Stomach (tissue), 9 donors: ENCODE measurements around the gene TMEM33. TPM values are rescaled to one million over a fixed set of nuclear protein-coding genes. Genes with fewer than 3 reads are reported as not detected.
"Not testable (repeated sequence)": the region's sequence is repeated elsewhere in the genome, so short reads cannot be mapped to it uniquely, and the experiment has no call there.

Source experiments
- DNase-seq, 2 donors: peaks; one replicate each; pipeline versions ENCODE4 v3.0.0 to v3.0.0-alpha.2; 2013 to 2019
- H3K27ac ChIP-seq, 5 donors: fragments of 200-600 bp in 4 of 5; sonication (generic) in 4 of 5; one replicate each; pipeline ENCODE4 v1.5.1; 2013 to 2019; ENCODE audit warnings: mild to moderate bottlenecking in 1 of 5, moderate library complexity in 1 of 5
- H3K27me3 ChIP-seq, 3 donors: fragments of 200-600 bp; sonication (generic); one replicate each; pipeline ENCODE4 v1.5.1; 2017 to 2019; ENCODE audit warnings: mixed run types in 1 of 3
- H3K36me3 ChIP-seq, 4 donors: fragments of 200-600 bp; sonication (generic); 1 replicate in 3 of 4; 2 replicates in 1 of 4; pipeline ENCODE4 v1.5.1; 2016 to 2019
- H3K4me1 ChIP-seq, 4 donors: fragments of 200-600 bp; sonication (generic); one replicate each; pipeline ENCODE4 v1.5.1; 2016 to 2019
- H3K4me3 ChIP-seq, 4 donors: fragments of 200-600 bp; sonication (generic) in 3 of 4; one replicate each; pipeline ENCODE4 v1.5.1; 2016 to 2019; ENCODE audit warnings: mild to moderate bottlenecking in 1 of 4
- H3K9me3 ChIP-seq, 4 donors: fragments of 200-600 bp; sonication (generic); one replicate each; pipeline ENCODE4 v1.5.1; 2016 to 2019
- CTCF ChIP-seq, 7 experiments: fragments of 450-650 bp in 4 of 7; fragments of 200-600 bp in 3 of 7; sonication (generic) in 3 of 7; IDR thresholded peaks; one replicate each; pipeline ENCODE4 v1.5.1; 2016 to 2019; ENCODE audit warnings: antibody characterized with exemption in 7 of 7, control low read depth in 2 of 7, mild to moderate bottlenecking in 1 of 7
- EP300 ChIP-seq: sonication (generic); formaldehyde crosslinking; IDR thresholded peaks from one replicate; pipeline ENCODE4 v1.6.1; 2017; ENCODE audit warnings: antibody characterized with exemption
- POLR2A ChIP-seq, 4 donors: fragments of 450-650 bp; IDR thresholded peaks; one replicate each; pipeline ENCODE4 v1.6.1; 2016; ENCODE audit warnings: antibody characterized with exemption in 4 of 4, control low read depth in 2 of 4, mild to moderate bottlenecking in 1 of 4, moderate library complexity in 1 of 4
- POLR2AphosphoS5 ChIP-seq, 3 donors: sonication (generic); formaldehyde crosslinking; IDR thresholded peaks; one replicate each; pipeline ENCODE4 v1.6.1; 2016; ENCODE audit warnings: antibody characterized with exemption in 3 of 3
- WGBS, 5 donors: extraction: QIAGEN DNeasy Blood & Tissue Kit in 3 of 5; methylation state at CpG; one replicate each; pipeline versions ENCODE4 v1.1.5 to v1.1.7; 2013 to 2018; 5-methylcytosine and 5-hydroxymethylcytosine counted together
- intact Hi-C: fragments of 100-400 bp; cut with DNase I; formaldehyde crosslinking; loops from one replicate; pipeline ENCODE4 v1.15.1; 2023; ENCODE audit warnings: low total_unique reads
- polyA plus RNA-seq, 3 donors: library from polyadenylated mRNA; stranded (reverse); fragments of 200-250 nt; gene quantifications; one replicate each; pipeline ENCODE4 v1.2.3, GENCODE V29; 2013
- total RNA-seq, 5 donors: library from RNA; depleted of rRNA; stranded (reverse); fragments of >200 nt; gene quantifications; one replicate each; pipeline versions ENCODE4 v1.1.0 to v1.2.3, GENCODE V29; 2014 to 2016
- donor health status: healthy with polysubstance abuse.
- donor health status: Bipolar disorder and iron deficiency.
- donor health status: healthy.

TMEM33 gene
- total and polyA plus RNA-seq, 8 donors = 2.4 to 130 (median 30.4) TPM

- Histone ChIP-seq H3K27ac (no peak overlapping the region), H3K4me1 (no peaks in the 10 kb centered on the region), H3K36me3 (no peaks in the 10 kb centered on the region), H3K27me3 (peaks cover 0 to 5% (median 0%) of the 10 kb centered on the region in 3 donors), H3K9me3 (peaks cover 0 to 20% (median 5%) of the 10 kb centered on the region in 4 donors), H3K4me3 (no peak overlapping the region)
- DNase-seq = no peak
- no peak for TF ChIP-seq CTCF (IDR thresholded peaks at IDR 0.05)
- TF ChIP-seq POLR2AphosphoS5 (IDR thresholded peaks at IDR 0.05) = no peak
- TF ChIP-seq POLR2A (IDR thresholded peaks at IDR 0.05) = no peak
- no peak for TF ChIP-seq EP300
- 61 to 75% (median 67%) methylated on average over 2 of the region's 2 CpGs for WGBS, 5 donors
- intact Hi-C loops = no loop called here
Measured at GRCh38 chr4:41918278-41918677, 17.0 kb upstream of the TMEM33 start.

GRCh38 chr4:41920416-41920815 is 14.8 kb upstream of the TMEM33 start:
- H3K27ac ChIP-seq, H3K4me3 ChIP-seq, H3K4me1 ChIP-seq, intact Hi-C loops, H3K36me3 ChIP-seq, DNase-seq: not testable (repeated sequence)
- H3K9me3 ChIP-seq = peaks cover 0 to 20% (median 5%) of the 10 kb centered on the region in 4 donors
- WGBS, 5 donors = 93 to 100% (median 97%) methylated on average over 2 of the region's 2 CpGs
- H3K27me3 ChIP-seq = peaks cover 0 to 13% (median 0%) of the 10 kb centered on the region in 3 donors

GRCh38 chr4:41921476-41921875 is 13.8 kb upstream of the TMEM33 start:
- no peak for DNase-seq
- H3K4me1 ChIP-seq = no peaks in the 10 kb centered on the region
- peaks cover 0 to 8% (median 0%) of the 10 kb centered on the region in 3 donors for H3K27me3 ChIP-seq
- H3K4me3 ChIP-seq = no peak overlapping the region
- TF ChIP-seq POLR2A (IDR thresholded peaks at IDR 0.05) = no peak
- TF ChIP-seq POLR2AphosphoS5 (IDR thresholded peaks at IDR 0.05) = no peak
- TF ChIP-seq CTCF (IDR thresholded peaks at IDR 0.05) = no peak
- TF ChIP-seq EP300 = no peak
- peaks cover 0 to 20% (median 5%) of the 10 kb centered on the region in 4 donors for H3K9me3 ChIP-seq
- H3K36me3 ChIP-seq = no peaks in the 10 kb centered on the region
- WGBS, 5 donors = 59 to 76% (median 71%) methylated on average over 4 of the region's 4 CpGs
- no peak overlapping the region for H3K27ac ChIP-seq
- intact Hi-C loops = no loop called here

GRCh38 chr4:41927796-41928499 is 7.3 kb upstream of the TMEM33 start:
- Histone ChIP-seq H3K4me3 (no peak overlapping the region), H3K4me1 (no peaks in the 10 kb centered on the region), H3K36me3 (no peaks in the 10 kb centered on the region), H3K9me3 (no peaks in the 10 kb centered on the region), H3K27ac (no peak overlapping the region), H3K27me3 (peaks cover 0 to 12% (median 0%) of the 10 kb centered on the region in 3 donors)
- intact Hi-C loops = no loop called here
- no peak for DNase-seq
- 78 to 90% (median 87%) methylated on average over 4 of the region's 4 CpGs for WGBS, 5 donors
- TF ChIP-seq POLR2A (IDR thresholded peaks at IDR 0.05) (no peak), CTCF (IDR thresholded peaks at IDR 0.05) (no peak), EP300 (no peak), POLR2AphosphoS5 (IDR thresholded peaks at IDR 0.05) (no peak)
